LoVo (cell line): ENCODE measurements around the gene TAGLN2.

Source experiments
- DNase-seq: peaks from one replicate; pipeline ENCODE4 v3.0.0-alpha.2; 2016; ENCODE audit warnings: low spot score

Gene TAGLN2

GRCh38 chr1:159935305-159935704 lies 10.0 kb upstream of the TAGLN2 start:
- no peak for DNase-seq

- no peak for DNase-seq
These were observed 9.1 kb upstream of the TAGLN2 start for GRCh38 chr1:159934136-159935039.

DNA sequence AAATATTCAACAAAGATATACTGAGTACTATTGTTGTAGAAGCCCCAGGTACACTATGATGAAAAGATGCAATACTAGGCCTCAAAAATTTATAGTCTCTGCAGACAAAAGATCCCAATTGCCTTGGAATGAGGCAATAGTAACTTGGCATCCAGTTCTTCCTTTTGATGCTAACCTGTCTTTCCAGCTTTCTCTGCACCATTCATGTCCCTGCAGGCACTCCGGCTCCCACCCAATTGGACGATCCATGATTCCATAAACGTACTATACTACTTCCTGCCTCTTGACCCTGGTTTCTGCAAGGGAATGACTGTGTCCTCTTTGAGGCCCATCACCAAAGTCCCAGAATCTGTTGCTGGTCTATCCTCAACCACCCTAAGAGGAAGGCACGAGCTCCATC lies 8.0 kb upstream of the TAGLN2 start:
- DNase-seq = no peak

GRCh38 chr1:159932296-159933285 lies 7.3 kb upstream of the TAGLN2 start:
- DNase-seq = no peak

DNA sequence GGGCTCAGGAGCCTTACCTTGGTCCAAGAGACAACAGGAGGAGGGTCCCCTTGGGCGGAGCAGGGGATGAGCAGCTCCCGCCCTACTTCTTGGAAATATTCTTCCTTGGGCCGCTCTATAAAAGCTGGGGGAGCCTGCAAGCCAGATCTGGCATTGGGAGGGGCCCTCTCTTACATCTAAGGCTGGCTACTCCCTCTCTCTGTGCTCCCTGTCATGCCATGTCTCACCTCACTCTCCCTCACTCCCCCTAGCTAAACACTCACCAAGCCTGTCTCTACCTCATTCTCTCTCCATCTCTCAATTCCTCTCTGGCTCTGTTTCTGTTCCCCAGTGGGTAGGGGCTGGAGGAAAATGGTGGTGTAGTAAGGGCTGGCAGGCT lies 6.5 kb upstream of the TAGLN2 start:
- no peak for DNase-seq

DNA sequence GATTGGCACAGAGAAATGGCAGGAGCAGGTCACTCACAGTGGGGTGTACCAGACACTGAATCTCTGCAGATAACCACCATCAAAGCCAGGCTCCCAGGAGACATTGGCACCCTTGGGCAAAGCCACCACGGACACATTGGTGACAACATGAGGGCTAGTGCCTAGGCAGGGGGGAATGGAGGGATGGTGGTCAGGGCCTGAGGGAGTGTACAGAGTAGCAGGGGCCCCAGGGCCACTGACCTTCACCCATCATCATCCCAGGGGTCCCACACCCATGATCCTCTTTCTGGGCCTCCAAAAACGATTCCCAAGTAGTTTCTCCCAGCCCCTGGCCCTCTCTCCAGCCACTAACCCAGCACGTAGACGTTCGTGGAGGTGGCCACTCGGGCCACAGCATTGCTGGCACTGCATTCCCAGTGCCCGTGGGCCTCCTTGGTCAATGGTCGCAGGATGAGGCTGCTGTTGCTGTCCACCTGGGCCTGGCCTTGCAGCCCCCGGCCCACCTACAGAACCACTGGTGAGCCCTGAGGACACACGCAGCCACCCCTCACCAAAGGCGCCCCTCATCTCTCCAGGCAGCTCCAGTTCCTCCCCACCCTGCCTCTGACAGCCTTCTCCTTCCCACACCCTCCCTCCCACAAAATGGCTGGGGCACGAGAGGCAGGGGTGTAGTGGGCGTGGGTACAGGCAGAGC lies 5.9 kb upstream of the TAGLN2 start:
- DNase-seq = no peak

DNA sequence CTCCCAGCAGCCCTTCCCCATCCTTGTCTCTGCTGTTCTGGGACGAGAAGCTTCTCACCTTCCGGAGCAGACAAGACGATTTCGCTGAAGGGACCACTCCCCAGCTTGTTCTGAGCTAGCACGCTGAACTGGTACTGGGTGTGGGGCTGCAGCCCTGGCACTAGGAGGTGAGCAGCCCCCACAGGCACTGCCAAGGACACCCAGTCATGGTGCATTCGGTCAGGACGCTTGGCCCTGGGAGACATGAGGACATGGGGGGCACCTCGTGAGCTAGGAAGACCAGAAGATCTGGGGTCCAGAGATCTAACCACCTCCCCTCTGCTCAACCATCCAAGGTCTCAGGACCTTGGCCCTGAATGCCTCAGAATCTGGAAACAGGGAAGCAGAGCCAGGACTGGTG lies 5.3 kb upstream of the TAGLN2 start:
- no peak for DNase-seq

GRCh38 chr1:159930216-159930615 lies 4.9 kb upstream of the TAGLN2 start:
- no peak for DNase-seq

DNA sequence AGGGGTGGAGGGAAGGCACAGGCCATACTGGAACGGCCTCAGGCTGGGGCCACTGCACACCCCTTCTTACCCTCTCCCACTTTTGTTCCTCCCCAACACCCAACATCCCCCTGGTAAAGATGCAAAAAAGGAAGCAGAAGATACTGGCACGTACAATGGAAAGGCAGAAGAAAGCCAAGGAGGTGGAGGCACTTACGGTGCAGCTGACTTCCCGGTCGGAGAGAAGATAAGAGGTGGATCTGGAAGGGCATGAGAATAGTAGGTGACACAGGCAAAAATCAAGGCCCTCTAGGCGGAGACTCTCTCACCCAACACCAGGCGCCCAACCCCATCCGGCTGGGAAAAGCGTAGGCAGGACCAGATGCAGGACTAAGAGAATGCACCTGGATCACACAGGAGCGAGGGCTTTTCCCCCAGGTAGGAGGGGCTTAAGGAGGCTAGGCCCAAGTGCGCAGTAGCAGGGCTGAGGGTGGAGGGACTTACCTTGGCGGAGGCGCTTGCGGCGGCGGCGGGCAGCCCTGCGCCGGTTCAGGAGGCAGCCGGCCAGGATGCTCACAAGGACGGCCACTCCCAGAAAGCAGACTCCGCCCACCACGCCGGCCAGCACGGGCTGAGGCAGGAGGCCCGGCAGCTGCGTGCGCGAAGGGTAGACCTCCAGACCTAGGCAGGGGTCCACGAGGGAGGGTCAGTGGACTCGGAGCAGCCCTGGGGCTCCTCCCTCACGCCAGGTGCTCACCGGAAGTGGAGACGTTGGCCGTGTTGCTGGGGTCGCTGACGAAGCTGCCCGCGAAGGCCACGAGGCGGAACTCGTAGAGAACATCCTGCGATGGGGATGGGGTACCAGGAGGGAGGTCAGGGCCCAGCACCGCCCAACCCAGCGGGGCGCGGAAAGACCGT lies 4.1 kb upstream of the TAGLN2 start:
- no peak for DNase-seq

GRCh38 chr1:159928491-159929050 lies 3.3 kb upstream of the TAGLN2 start:
- DNase-seq = no peak

GRCh38 chr1:159927849-159928431 lies 2.6 kb upstream of the TAGLN2 start:
- DNase-seq = no peak

DNA sequence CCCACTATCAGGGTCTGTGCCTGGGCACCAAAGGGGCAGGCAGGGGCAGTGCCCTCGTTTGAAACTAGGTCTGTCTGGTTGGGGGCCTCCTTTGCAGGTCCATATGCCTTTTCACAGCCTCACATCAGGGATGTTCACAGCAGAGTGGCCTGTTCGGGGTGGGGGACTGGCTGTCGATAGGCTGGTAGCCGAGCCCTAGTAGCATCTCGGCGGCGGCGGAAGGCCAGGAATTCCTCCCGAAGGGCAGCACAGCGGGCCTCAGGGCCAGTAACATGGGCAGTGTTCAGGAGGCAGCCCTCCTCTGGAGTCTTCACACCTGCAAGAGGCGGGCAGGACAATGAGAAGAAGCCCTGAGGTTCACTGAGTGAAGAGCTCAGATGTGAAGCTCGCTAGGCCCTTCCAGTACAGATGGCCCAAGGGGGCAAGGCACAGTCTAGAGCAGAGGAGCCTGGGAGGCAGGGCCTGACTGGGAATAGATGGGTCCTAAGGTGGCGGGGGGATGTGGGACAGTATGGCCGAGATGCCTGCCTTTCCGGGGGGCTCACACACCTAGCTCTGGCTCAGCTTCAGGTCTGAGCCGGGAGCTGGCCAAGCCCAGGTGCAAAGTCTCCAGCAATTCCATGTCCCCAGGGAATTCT lies 2.0 kb upstream of the TAGLN2 start:
- DNase-seq = no peak

DNA sequence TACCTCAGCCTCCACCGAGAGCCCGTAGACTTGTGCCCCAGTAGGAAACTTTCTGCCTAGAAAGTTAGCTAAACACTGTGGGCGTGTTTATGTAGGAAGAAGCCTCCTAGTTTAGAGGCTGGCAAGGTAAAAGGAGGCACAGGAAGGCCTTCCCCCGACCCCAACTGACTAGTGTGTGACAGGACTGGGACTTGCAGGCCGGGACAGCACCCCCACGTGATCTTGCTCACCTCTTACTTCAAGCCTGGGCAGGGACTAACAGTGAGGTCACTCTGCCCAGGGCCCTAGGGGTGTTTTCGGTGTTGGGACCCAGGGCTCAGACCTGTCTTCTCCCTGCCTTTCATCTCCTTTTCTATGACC lies 392 bp upstream of the TAGLN2 start:
- no peak for DNase-seq

DNA sequence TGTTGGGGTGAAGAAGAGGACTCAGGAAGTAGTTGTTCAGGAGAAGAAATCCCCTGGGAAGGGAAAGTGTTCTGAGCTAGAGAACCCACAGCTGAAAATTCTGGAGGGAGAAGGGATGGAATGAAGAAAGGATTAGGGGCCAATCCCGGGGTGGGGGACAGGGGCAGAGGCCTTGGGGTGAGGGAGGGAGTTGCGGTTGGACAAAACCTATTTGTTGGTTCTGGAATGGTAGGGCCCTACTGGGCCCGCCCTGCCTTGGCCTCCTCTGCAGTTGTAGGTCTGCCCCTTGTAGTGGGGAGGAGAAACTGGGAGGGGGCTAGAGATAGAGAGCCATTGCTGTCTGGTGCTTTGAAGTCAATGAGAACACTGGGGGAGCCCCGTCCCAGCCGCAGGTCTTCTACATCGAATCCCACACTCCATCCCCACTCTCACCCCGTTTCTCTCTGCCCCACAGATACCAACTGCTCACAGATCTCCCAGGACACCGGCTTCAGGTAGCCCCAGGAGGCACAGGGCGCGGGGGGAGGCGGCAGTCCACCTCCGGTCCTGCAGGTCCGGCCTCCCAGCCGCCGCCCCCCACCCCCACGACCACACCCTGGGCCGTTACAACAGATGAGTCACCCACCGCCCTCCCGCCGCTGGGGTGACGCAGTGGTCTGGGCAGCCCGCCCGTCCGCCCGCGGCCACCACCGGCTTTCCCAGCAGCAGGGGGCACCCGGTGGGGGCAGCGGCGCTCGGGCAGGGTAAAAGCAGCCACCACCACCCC lies 1.1 kb downstream of the TAGLN2 start:
- DNase-seq = peak; percentile 85

DNA sequence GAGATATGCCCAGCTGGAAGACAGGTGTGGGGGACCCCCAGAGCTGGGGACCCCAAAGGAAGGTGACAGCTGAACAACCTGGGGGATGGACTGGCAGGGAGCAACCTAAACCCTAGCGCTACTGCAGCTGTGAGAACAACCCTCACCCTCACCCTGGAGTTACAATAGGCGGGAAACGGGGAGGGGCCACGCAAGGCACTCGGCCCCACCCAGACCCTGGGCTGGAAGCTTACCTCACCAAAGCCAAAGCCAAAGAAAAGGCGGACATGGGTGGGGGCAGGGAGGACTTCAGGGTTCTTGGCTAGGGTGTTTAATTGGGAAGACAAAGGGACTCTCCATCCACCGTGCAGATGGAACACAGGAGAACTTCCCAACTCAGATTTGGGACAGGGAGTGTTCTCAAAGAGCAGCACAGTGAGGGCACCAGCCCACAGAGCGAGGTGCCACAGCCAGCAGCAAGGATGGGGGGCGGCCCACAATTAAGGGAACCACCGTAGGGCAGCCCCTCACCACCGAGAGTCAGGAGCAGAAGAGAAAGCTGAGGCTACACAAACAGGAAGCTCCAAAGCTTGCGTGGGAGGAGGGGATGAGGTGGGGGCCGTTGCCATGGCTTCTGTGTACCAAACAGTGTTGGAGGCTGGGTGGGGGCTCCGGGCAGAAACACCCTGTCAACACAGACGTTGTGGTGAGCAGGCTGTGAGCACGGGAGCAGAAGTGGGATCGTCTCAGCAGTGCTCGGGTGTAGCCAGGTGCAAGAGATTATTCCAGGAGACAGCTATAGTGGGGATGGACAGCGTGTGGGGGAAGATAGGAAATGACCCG lies 1.9 kb downstream of the TAGLN2 start:
- no peak for DNase-seq

DNA sequence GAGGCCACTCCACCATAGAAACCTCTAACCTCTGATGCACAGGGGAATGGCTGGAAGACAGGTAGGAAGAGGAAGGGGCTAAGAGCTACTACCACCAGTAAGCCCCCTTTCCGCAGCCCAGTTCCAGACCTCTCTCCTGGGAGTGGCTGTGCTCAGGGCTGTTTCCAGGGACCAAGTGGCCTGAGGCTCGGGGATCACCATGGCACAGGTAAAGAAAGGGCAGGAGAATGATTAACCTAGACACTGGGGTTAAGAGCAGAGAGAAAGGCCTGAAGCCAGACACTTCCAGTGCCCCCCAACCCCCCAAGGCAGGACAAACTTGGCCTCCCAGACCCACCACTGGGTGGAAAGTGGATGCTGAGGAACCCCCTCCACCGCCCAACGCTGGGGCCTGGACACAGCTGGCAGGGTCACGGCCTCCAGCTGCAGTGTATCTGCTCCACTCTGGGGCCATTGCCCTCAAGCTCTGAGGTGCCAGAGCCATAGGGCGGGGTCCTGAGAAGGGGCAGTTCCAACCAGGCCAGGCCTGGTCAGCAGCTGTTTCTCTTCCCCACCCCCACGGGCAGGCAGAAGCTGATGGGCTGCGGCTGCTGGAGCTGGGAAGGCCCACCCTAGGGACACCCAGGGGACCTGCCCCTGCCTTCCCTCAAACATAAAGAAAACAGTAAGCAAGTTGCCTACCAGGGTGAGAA lies 2.6 kb downstream of the TAGLN2 start:
- DNase-seq = no peak

DNA sequence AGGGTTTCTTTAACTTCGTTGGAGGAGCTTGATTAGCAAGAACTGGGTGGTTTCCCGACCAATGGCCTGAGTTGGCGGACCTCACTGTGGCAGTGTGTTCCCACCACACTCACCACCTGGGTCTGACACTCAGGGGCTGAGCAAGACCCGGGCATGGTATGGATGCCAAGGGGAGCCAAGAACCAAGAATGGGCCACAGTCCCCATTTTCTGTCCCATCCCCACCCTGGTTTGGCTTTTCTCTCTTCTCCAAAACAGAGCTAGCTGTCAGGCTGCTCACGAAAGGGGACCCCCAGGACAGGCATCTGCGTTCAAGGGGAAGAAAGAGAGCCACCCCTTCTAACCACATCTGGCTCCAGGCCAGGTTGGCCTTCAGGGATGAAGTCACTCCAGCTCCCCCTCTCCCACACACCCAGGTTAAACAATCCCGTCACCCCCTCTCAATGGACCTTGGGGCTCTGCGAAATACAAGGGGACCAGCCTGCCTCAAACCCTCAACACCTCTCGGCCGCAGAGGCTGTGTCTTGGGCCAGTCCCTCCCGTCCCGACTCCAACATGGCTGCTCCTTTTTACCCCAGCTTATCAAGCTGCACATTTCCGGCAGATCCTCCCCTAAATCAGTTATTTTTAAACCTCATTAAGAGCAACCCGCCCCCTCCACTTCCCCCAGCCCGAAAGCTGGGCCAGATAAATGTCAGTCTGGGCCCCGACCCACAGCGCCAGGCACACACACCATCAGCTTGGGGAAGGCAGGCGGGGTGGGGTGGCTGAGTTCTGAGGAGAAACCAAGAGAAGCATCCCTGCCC lies 3.4 kb downstream of the TAGLN2 start:
- DNase-seq = no peak
